Measurements from ENCODE around the gene PHTF1.

The PHTF1 gene

DNA sequence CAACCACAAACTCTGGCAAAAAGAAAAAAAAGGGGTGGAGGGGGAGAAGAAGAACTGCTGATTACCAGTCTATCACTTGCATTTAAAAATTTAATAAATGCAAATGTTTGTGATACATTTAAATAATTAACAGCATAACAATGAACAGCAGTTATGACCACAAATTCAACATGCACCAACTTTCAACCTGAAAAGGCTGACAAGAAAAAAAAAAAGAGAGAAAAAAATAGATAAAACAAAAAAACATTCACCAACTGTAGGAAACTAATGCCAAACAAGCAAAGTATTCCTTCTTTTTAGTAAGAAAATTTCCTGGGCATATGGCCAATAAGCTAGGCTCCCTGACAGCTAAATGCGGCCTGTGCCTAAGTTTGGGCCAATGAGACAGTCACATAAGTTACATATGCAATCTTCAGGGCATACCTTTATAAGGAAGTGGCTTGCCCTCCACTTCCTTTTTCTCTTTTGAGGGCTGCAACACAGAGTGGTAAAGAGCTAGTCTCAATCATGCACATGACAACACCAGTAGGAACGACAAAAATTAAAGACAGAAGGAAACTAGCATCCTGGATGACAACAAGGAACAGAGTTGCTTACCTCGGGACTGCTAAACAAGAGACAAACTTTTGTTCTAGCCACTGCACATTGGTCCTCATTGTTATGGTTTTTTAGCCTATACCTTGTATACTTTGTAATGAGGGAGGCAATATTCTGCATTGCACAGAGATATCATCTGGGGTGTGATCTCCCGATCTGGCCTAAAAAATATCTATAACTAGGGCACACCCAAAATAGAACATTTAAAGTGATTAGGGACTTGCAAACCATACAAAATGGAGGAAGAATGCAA is 24.2 kb upstream of the PHTF1 start:
- no peaks in the 10 kb centered on the region for H3K27me3 ChIP-seq (ENCODE audit: insufficient read depth, low read depth, severe bottlenecking)
- H3K27ac ChIP-seq: no peak overlapping the region
- H3K9me3 ChIP-seq (ENCODE audit: severe bottlenecking): no peaks in the 10 kb centered on the region
- no peak overlapping the region for H3K4me3 ChIP-seq (ENCODE audit: low read depth, low read length)
- no peak for DNase-seq
- H3K36me3 ChIP-seq: no peaks in the 10 kb centered on the region
- TF ChIP-seq CTCF (IDR thresholded peaks at IDR 0.05; ENCODE audit: low read depth, low read length): no peak

DNA sequence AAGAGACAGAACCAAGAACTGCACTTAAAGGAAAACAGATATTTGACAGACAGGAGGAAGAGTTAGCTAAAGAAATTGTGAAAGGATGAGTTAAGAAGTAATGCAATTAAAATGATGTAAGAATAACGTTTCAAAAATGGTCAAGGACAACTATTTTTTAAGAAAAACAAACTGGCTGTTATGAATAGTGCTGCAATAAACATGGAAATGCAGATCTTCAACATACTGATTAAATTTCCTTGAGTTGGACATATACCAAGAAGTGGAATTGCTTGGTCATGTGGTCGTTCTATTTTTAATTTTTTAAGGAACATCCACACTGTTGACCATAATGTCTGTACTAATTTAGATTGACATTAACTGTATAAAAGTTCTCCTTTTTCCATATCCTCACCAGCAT is 23.1 kb upstream of the PHTF1 start:
- Histone ChIP-seq H3K9me3 (ENCODE audit: severe bottlenecking) (no peaks in the 10 kb centered on the region), H3K27me3 (ENCODE audit: insufficient read depth, low read depth, severe bottlenecking) (no peaks in the 10 kb centered on the region), H3K36me3 (peaks cover 3% of the 10 kb centered on the region; the same call in 1 of the 2 replicates), H3K27ac (no peak overlapping the region), H3K4me3 (ENCODE audit: low read depth, low read length) (no peak overlapping the region)
- DNase-seq: no peak
- TF ChIP-seq CTCF (IDR thresholded peaks at IDR 0.05; ENCODE audit: low read depth, low read length): no peak

- no peak for DNase-seq
- Histone ChIP-seq H3K27ac (no peak overlapping the region), H3K4me3 (ENCODE audit: low read depth, low read length) (no peak overlapping the region), H3K36me3 (peaks cover 16% of the 10 kb centered on the region), H3K9me3 (ENCODE audit: severe bottlenecking) (no peaks in the 10 kb centered on the region), H3K27me3 (ENCODE audit: insufficient read depth, low read depth, severe bottlenecking) (no peaks in the 10 kb centered on the region)
- TF ChIP-seq CTCF (IDR thresholded peaks at IDR 0.05; ENCODE audit: low read depth, low read length): no peak
Measured at GRCh38 chr1:113780374-113781146, 21.3 kb upstream of the PHTF1 start.

DNA sequence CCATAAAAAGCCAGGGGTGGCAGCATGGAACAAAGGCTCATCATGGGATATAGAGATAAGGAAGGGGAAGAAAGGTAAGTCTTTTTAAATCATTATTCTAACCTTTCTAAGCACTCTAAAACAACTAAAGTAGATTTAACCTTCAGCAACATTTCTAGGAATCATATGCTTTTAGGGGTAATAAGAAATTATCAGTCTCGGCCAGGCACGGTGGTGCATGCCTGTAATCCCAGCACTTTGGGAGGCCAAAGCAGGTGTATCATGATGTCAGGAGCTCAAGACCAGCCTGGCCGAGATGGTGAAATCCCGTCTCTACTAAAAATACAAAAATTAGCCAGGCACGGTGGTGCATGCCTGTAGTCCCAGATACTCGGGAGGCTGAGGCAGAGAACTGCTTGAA is 20.3 kb upstream of the PHTF1 start:
- no peak overlapping the region for H3K4me3 ChIP-seq (ENCODE audit: low read depth, low read length)
- H3K9me3 ChIP-seq (ENCODE audit: severe bottlenecking): no peaks in the 10 kb centered on the region
- H3K27me3 ChIP-seq (ENCODE audit: insufficient read depth, low read depth, severe bottlenecking): no peaks in the 10 kb centered on the region
- DNase-seq: no peak
- TF ChIP-seq CTCF (IDR thresholded peaks at IDR 0.05; ENCODE audit: low read depth, low read length): no peak
- H3K27ac ChIP-seq: no peak overlapping the region
- H3K36me3 ChIP-seq: peaks cover 16% of the 10 kb centered on the region

DNA sequence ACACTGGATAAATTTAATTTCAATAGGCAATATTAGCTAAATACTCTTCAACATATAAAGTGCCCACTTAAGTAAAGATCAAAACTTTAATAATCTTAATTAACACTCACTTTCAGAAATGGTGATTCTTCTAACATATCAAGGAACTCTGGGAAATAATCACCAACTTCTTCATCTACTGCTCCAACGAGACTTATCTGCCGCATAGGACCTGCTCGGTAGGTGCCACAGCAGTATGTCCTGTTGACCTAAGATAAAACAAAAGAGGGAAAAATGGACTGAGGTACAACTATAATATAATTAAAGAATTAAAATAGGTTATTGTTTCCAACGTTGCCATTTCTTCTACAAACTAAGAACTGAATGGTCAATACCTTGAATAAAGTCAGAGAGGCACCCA is 18.3 kb upstream of the PHTF1 start:
- Histone ChIP-seq H3K27ac (no peak overlapping the region), H3K4me3 (ENCODE audit: low read depth, low read length) (no peak overlapping the region), H3K9me3 (ENCODE audit: severe bottlenecking) (no peaks in the 10 kb centered on the region), H3K36me3 (peaks cover 18% of the 10 kb centered on the region), H3K27me3 (ENCODE audit: insufficient read depth, low read depth, severe bottlenecking) (no peaks in the 10 kb centered on the region)
- no peak for DNase-seq
- no peak for TF ChIP-seq CTCF (IDR thresholded peaks at IDR 0.05; ENCODE audit: low read depth, low read length)

Measured in WERI-Rb-1 (cell line).